Tibial nerve (tissue), 4 donors: ENCODE measurements around the gene ARF3. TPM values are rescaled to one million over a fixed set of nuclear protein-coding genes. Genes with fewer than 3 reads are reported as not detected.

Source experiments
- DNase-seq, 2 donors: peaks; one replicate each; pipeline ENCODE4 v3.0.0-alpha.2; 2019; ENCODE audit warnings: low spot score in 2 of 2
- H3K27ac ChIP-seq, 4 donors: fragments of 200-600 bp; sonication (generic) in 3 of 4; one replicate each; pipeline ENCODE4 v1.5.1; 2017 to 2019; ENCODE audit warnings: mild to moderate bottlenecking in 1 of 4
- H3K27me3 ChIP-seq, 2 donors: fragments of 200-600 bp; sonication (generic) in 1 of 2; one replicate each; pipeline versions ENCODE4 v1.5.1 to v1.6.0; 2017 to 2019
- H3K36me3 ChIP-seq, 3 donors: fragments of 200-600 bp; sonication (generic); one replicate each; pipeline ENCODE4 v1.5.1; 2018 to 2019
- H3K4me1 ChIP-seq, 4 donors: fragments of 200-600 bp; sonication (generic) in 3 of 4; one replicate each; pipeline ENCODE4 v1.5.1; 2017 to 2019
- H3K4me3 ChIP-seq, 4 donors: fragments of 200-600 bp; sonication (generic) in 3 of 4; one replicate each; pipeline ENCODE4 v1.5.1; 2017 to 2019; ENCODE audit warnings: mild to moderate bottlenecking in 1 of 4, moderate library complexity in 1 of 4
- H3K9me3 ChIP-seq, 4 donors: fragments of 200-600 bp; sonication (generic) in 3 of 4; one replicate each; pipeline ENCODE4 v1.5.1; 2017 to 2019
- EP300 ChIP-seq, 2 donors: sonication (generic); formaldehyde crosslinking; IDR thresholded peaks; one replicate each; pipeline ENCODE4 v1.6.1; 2017; ENCODE audit warnings: antibody characterized with exemption in 2 of 2, mild to moderate bottlenecking in 1 of 2
- POLR2A ChIP-seq, 2 donors: fragments of 450-650 bp; IDR thresholded peaks; one replicate each; pipeline ENCODE4 v1.6.1; 2017; ENCODE audit warnings: antibody characterized with exemption in 2 of 2, mild to moderate bottlenecking in 2 of 2, moderate library complexity in 2 of 2
- WGBS, 2 donors: methylation state at CpG; one replicate each; pipeline ENCODE4 v1.1.5; 2018; 5-methylcytosine and 5-hydroxymethylcytosine counted together
- total RNA-seq, 4 donors: library from RNA; depleted of rRNA; stranded (reverse); fragments of >200 nt; gene quantifications; one replicate each; pipeline ENCODE4 v1.1.0, GENCODE V29; 2016
- TF ChIP-seq, protein P1 (sequence below), 5 experiments: fragments of 200-600 bp in 3 of 5; fragments of 450-650 bp in 2 of 5; sonication (generic) in 3 of 5; IDR thresholded peaks; one replicate each; pipeline ENCODE4 v1.5.1; 2016 to 2019; ENCODE audit warnings: antibody characterized with exemption in 5 of 5, mild to moderate bottlenecking in 3 of 5, moderate library complexity in 2 of 5

The ARF3 gene
- total RNA-seq, 4 donors from 2014 or later, result 45.3 to 55.2 (median 49.3) TPM

DNA sequence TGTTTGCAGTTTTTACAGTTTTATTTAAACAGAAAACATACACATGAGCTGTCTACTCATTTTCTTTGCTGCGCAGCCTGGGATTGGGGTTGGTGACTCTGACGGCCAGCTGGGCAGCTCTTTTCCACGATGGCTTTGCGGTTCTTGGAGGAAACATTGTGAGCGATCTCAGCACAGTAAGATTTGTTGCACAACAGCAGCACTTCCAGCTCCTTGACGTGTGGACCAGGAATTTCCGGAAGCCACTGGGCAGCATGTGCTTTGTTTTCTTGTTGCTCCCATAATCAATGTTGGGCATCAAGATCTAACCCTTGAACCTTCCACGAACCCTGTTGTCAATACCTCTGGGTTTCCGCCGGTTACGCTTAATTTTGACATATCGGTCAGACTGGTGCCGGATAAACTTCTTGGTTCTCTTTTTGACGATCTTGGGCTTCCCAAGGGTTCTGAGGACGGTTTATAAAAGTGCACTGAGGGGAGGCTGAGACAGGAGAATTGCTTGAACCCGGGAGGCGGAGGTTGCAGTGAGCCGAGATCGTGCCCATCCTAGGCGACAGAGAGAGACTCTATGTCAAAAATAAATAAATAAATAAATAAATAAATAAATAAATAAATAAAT, 53.8 kb downstream of the ARF3 start:
- 55 to 67% methylated on average over 20 of the region's 20 CpGs for WGBS, 2 donors
- H3K27me3 ChIP-seq, result no peaks in the 10 kb centered on the region
- H3K36me3 ChIP-seq, result no peaks in the 10 kb centered on the region
- no peaks in the 10 kb centered on the region for H3K9me3 ChIP-seq
- TF ChIP-seq, protein P1, sequence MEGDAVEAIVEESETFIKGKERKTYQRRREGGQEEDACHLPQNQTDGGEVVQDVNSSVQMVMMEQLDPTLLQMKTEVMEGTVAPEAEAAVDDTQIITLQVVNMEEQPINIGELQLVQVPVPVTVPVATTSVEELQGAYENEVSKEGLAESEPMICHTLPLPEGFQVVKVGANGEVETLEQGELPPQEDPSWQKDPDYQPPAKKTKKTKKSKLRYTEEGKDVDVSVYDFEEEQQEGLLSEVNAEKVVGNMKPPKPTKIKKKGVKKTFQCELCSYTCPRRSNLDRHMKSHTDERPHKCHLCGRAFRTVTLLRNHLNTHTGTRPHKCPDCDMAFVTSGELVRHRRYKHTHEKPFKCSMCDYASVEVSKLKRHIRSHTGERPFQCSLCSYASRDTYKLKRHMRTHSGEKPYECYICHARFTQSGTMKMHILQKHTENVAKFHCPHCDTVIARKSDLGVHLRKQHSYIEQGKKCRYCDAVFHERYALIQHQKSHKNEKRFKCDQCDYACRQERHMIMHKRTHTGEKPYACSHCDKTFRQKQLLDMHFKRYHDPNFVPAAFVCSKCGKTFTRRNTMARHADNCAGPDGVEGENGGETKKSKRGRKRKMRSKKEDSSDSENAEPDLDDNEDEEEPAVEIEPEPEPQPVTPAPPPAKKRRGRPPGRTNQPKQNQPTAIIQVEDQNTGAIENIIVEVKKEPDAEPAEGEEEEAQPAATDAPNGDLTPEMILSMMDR (IDR thresholded peaks at IDR 0.05), result no peak
- H3K4me1 ChIP-seq, result peaks cover 0 to 11% (median 2%) of the 10 kb centered on the region in 4 donors
- DNase-seq, result no peak
- no peak overlapping the region for H3K27ac ChIP-seq
- H3K4me3 ChIP-seq, result peak overlapping the region in 2 of 4 donors; percentile 43 to 44

GRCh38 chr12:48901278-48901677, 56.0 kb downstream of the ARF3 start:
- 86 to 92% methylated on average over 2 of the region's 2 CpGs for WGBS, 2 donors
- TF ChIP-seq EP300 (IDR thresholded peaks at IDR 0.05), result no peak
- TF ChIP-seq, protein P1 (IDR thresholded peaks at IDR 0.05), result no peak
- TF ChIP-seq POLR2A (IDR thresholded peaks at IDR 0.05), result no peak
- no peak for DNase-seq

GRCh38 chr12:48899651-48900050, 57.6 kb downstream of the ARF3 start:
- TF ChIP-seq POLR2A (IDR thresholded peaks at IDR 0.05) (no peak), EP300 (IDR thresholded peaks at IDR 0.05) (no peak)
- TF ChIP-seq, protein P1 (IDR thresholded peaks at IDR 0.05), result no peak
- H3K27me3 ChIP-seq, result no peaks in the 10 kb centered on the region
- no peak for DNase-seq
- H3K4me3 ChIP-seq, result no peak overlapping the region
- H3K36me3 ChIP-seq, result no peaks in the 10 kb centered on the region
- H3K27ac ChIP-seq, result no peak overlapping the region
- 64 to 72% methylated on average over 2 of the region's 2 CpGs for WGBS, 2 donors
- H3K4me1 ChIP-seq, result peaks cover 0 to 11% (median 2%) of the 10 kb centered on the region in 4 donors
- H3K9me3 ChIP-seq, result no peaks in the 10 kb centered on the region

More at GRCh38 chr12:48901278-48901677, 56.0 kb downstream of the ARF3 start:
- Histone ChIP-seq H3K4me3 (no peak overlapping the region), H3K27ac (no peak overlapping the region), H3K36me3 (no peaks in the 10 kb centered on the region), H3K27me3 (no peaks in the 10 kb centered on the region), H3K9me3 (no peaks in the 10 kb centered on the region), H3K4me1 (peaks cover 0 to 11% (median 2%) of the 10 kb centered on the region in 4 donors)

- DNase-seq, result no peak
- WGBS, 2 donors, result 57% methylated on average over 1 of the region's 1 CpG
- no peak overlapping the region for H3K27ac ChIP-seq
- TF ChIP-seq, protein P1 (IDR thresholded peaks at IDR 0.05), result no peak
- TF ChIP-seq POLR2A (IDR thresholded peaks at IDR 0.05), result no peak
- no peak for TF ChIP-seq EP300 (IDR thresholded peaks at IDR 0.05)
- H3K4me1 ChIP-seq, result peaks cover 0 to 10% (median 4%) of the 10 kb centered on the region in 4 donors
- H3K36me3 ChIP-seq, result no peaks in the 10 kb centered on the region
- peaks cover 0 to 19% of the 10 kb centered on the region in 2 donors for H3K27me3 ChIP-seq
- H3K4me3 ChIP-seq, result no peak overlapping the region
- H3K9me3 ChIP-seq, result no peaks in the 10 kb centered on the region
Measured at GRCh38 chr12:48894271-48894670, 63.0 kb downstream of the ARF3 start.

DNA sequence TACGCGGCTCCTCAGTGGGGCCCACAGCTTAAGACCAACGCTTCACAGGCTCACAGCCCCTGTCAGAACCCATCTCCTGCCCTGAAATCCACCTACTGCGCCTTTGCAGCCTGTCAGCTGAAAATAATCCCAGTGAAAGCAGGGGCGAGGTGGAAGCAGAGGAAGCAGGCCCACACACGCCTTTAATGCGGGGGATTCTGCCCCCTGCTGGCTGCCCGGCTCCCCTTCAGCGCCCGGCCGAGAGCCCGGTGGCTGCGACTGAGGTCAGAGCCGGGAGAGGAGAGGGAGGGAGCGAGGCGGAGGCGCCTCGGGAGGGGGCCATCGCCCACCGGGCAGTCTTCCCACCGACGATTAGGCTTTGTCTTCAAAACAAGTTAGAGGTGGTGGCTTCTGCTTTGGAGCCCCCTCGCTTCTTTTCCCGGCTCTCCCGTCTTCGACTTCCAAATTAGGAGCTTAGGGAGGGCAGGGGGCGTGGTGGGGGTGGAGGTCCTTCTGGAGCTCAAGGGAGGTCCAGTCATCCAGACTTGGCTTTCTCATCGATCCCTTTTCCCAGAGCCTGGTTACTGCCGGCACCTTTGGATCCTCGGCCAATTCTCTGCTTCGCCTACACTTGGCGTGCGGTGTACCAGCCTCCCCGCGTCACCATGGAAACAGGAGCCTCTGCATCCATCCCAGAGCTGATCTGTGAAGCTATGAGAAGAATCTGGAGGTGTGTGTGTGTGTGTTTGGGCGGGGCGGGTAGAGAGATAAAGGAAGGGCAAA, 66.4 kb downstream of the ARF3 start:
- Histone ChIP-seq H3K27ac (no peak overlapping the region), H3K27me3 (peaks cover 0 to 19% of the 10 kb centered on the region in 2 donors), H3K4me1 (peaks cover 0 to 10% (median 4%) of the 10 kb centered on the region in 4 donors), H3K9me3 (no peaks in the 10 kb centered on the region), H3K36me3 (no peaks in the 10 kb centered on the region), H3K4me3 (peak overlapping the region in 2 of 4 donors; percentile 16 to 34)
- no peak for TF ChIP-seq EP300 (IDR thresholded peaks at IDR 0.05)
- TF ChIP-seq, protein P1 (IDR thresholded peaks at IDR 0.05), result peak; percentile 84 to 92 (median 90)
- TF ChIP-seq POLR2A (IDR thresholded peaks at IDR 0.05), result no peak
- 3 to 7% methylated on average over 29 to 37 of the region's 37 CpGs for WGBS, 2 donors
- DNase-seq, result peak; percentile 52 to 73
